Measurements from ENCODE around the gene NAALADL1.

Gene NAALADL1

DNA sequence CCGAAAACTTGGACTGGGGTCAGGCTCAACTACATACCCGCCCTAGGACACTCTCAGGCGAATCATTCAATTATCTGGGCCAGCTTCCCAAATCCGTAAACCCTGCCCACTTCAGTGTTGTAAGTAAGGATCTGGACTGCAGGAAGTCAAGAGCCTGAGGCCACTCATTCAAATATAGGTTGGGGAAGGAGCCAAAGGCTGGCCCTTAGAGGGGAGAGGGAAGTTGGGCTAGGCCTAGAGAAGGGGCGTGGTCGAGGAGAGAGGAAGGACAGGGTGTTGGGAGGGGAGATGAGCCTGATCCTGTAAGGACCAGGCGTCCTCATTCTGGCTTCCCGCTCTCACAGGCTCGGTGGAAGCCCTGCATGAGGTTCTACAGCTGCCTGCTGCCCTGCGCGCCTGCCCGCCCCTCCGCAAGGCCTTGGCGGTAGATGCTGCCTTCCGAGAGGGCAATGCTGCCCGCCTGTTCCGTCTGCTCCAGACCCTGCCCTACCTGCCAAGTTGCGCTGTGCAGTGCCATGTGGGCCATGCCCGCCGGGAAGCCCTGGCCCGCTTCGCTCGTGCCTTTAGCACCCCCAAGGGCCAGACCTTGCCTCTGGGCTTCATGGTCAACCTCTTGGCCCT lies 14.4 kb downstream of the NAALADL1 start:
- no peak overlapping the region for H3K4me3 ChIP-seq (ENCODE audit: insufficient read depth, low read length, poor library complexity, severe bottlenecking)
- H3K79me2 ChIP-seq (ENCODE audit: insufficient read depth, low read length) = peaks cover 14% of the 10 kb centered on the region; the same call in 1 of the 2 replicates
- H3K27ac ChIP-seq (ENCODE audit: low read depth, low read length) = no peak overlapping the region
- H3K36me3 ChIP-seq (ENCODE audit: low read length) = no peaks in the 10 kb centered on the region
- no peak overlapping the region for H2AFZ ChIP-seq (ENCODE audit: low read depth, low read length, severe bottlenecking)
- no peak overlapping the region for H3K9ac ChIP-seq (ENCODE audit: low read length)
- no peaks in the 10 kb centered on the region; the same call in 1 of the 2 replicates for H3F3A ChIP-seq (ENCODE audit: insufficient read depth)
- no peak for TF ChIP-seq EZH2phosphoT487 (conservative IDR thresholded peaks at IDR 0.05; ENCODE audit: low read length)
- TF ChIP-seq, protein P1, sequence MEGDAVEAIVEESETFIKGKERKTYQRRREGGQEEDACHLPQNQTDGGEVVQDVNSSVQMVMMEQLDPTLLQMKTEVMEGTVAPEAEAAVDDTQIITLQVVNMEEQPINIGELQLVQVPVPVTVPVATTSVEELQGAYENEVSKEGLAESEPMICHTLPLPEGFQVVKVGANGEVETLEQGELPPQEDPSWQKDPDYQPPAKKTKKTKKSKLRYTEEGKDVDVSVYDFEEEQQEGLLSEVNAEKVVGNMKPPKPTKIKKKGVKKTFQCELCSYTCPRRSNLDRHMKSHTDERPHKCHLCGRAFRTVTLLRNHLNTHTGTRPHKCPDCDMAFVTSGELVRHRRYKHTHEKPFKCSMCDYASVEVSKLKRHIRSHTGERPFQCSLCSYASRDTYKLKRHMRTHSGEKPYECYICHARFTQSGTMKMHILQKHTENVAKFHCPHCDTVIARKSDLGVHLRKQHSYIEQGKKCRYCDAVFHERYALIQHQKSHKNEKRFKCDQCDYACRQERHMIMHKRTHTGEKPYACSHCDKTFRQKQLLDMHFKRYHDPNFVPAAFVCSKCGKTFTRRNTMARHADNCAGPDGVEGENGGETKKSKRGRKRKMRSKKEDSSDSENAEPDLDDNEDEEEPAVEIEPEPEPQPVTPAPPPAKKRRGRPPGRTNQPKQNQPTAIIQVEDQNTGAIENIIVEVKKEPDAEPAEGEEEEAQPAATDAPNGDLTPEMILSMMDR (IDR thresholded peaks at IDR 0.05; ENCODE audit: insufficient read depth, low read length, poor library complexity, severe bottlenecking) = no peak
- no peaks in the 10 kb centered on the region for H3K27me3 ChIP-seq (ENCODE audit: low read length)
- H3K9me3 ChIP-seq (ENCODE audit: insufficient read depth, low read length) = no peaks in the 10 kb centered on the region
- H3K9me2 ChIP-seq (replicated peaks; ENCODE audit: insufficient read depth, low read length) = no peaks in the 10 kb centered on the region
- H4K20me1 ChIP-seq (ENCODE audit: low read depth, low read length) = no peaks in the 10 kb centered on the region
- H3K4me2 ChIP-seq (ENCODE audit: low read depth, low read length, poor library complexity, severe bottlenecking) = no peak overlapping the region

DNA sequence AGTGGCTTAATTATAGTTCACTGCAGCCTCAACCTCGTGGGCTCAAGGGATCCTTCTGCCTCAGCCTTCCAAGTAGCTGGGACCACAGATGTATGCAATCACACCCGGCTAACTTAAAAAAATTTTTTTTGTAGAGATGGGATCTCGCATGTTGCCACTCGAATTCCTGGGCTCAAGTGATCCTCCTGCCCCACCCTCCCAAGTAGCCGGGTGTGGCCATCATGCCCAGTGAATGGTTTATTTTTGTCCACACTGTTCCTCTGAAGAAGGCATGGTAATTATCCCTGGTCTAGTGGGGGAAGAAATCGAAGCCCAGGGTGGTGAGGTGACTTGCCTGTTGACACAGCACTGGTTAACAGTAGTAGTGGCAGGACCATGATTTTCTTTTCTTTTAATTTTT lies 15.5 kb downstream of the NAALADL1 start:
- H3K36me3 ChIP-seq (ENCODE audit: low read length) = no peaks in the 10 kb centered on the region
- H3F3A ChIP-seq (ENCODE audit: insufficient read depth) = peaks cover 6% of the 10 kb centered on the region
- no peak for TF ChIP-seq EZH2phosphoT487 (conservative IDR thresholded peaks at IDR 0.05; ENCODE audit: low read length)
- TF ChIP-seq, protein P1 (IDR thresholded peaks at IDR 0.05; ENCODE audit: insufficient read depth, low read length, poor library complexity, severe bottlenecking) = no peak
- H3K27me3 ChIP-seq (ENCODE audit: low read length) = no peaks in the 10 kb centered on the region
- H3K9me2 ChIP-seq (replicated peaks; ENCODE audit: insufficient read depth, low read length) = no peaks in the 10 kb centered on the region
- H3K79me2 ChIP-seq (ENCODE audit: insufficient read depth, low read length) = peaks cover 14% of the 10 kb centered on the region; the same call in 1 of the 2 replicates
- no peak overlapping the region for H3K4me3 ChIP-seq (ENCODE audit: insufficient read depth, low read length, poor library complexity, severe bottlenecking)
- H3K4me2 ChIP-seq (ENCODE audit: low read depth, low read length, poor library complexity, severe bottlenecking) = peak overlapping the region; percentile 83
- H3K9me3 ChIP-seq (ENCODE audit: insufficient read depth, low read length) = no peaks in the 10 kb centered on the region
- H4K20me1 ChIP-seq (ENCODE audit: low read depth, low read length) = no peaks in the 10 kb centered on the region
- H3K9ac ChIP-seq (ENCODE audit: low read length) = no peak overlapping the region
- H2AFZ ChIP-seq (ENCODE audit: low read depth, low read length, severe bottlenecking) = no peak overlapping the region
- no peak overlapping the region for H3K27ac ChIP-seq (ENCODE audit: low read depth, low read length)

DNA sequence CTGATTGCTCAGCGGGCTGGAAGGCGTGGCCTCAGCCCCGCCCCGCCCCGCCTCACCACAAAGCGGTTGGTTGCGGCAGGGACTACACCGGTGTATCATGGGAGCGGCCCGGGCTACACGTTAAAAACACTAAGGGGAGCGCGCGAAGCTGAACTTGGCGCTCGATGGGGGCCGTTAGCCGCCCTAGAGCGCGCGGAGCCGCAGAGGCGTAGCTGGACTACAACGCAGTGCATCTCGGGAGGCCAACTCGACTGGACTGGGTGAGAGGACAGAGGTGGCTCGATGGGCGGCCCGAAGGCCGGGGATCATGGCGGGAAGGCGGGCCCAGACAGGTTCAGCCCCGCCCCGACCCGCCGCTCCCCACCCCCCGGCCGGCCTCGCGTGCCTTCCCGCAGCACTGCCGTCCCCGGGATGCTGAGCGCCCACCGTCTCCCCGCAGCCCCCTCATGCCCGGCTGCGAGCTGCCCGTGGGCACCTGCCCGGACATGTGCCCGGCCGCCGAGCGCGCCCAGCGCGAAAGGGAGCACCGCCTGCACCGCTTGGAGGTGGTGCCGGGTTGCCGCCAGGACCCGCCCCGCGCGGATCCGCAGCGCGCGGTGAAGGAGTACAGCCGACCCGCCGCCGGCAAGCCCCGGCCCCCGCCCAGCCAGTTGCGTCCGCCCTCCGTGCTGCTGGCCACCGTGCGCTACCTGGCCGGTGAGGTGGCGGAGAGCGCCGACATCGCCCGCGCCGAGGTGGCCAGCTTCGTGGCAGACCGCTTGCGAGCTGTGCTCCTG lies 17.3 kb downstream of the NAALADL1 start, which contains the start of gene SAC3D1:
SAC3D1 (plus strand) TSS at position 364 of the 776 bp plus-strand sequence; CDS start at position 447, 83 bp downstream.
- Histone ChIP-seq H3K27ac (ENCODE audit: low read depth, low read length) (peak within 1 kb of the TSS; percentile 85), H3K9me2 (replicated peaks; ENCODE audit: insufficient read depth, low read length) (no peaks in the 10 kb centered on the region), H3K4me3 (ENCODE audit: insufficient read depth, low read length, poor library complexity, severe bottlenecking) (peak within 1 kb of the TSS; percentile 87), H3F3A (ENCODE audit: insufficient read depth) (peaks cover 6% of the 10 kb centered on the region), H4K20me1 (ENCODE audit: low read depth, low read length) (no peaks in the 10 kb centered on the region), H3K36me3 (ENCODE audit: low read length) (no peaks in the 10 kb centered on the region), H2AFZ (ENCODE audit: low read depth, low read length, severe bottlenecking) (peak within 1 kb of the TSS; percentile 82), H3K9me3 (ENCODE audit: insufficient read depth, low read length) (no peaks in the 10 kb centered on the region), H3K9ac (ENCODE audit: low read length) (peak within 1 kb of the TSS; percentile 93), H3K79me2 (ENCODE audit: insufficient read depth, low read length) (peaks cover 14% of the 10 kb centered on the region; the same call in 1 of the 2 replicates), H3K4me2 (ENCODE audit: low read depth, low read length, poor library complexity, severe bottlenecking) (peak within 1 kb of the TSS; percentile 83), H3K27me3 (ENCODE audit: low read length) (no peaks in the 10 kb centered on the region)
- TF ChIP-seq, protein P1 (IDR thresholded peaks at IDR 0.05; ENCODE audit: insufficient read depth, low read length, poor library complexity, severe bottlenecking) = no peak
- no peak for TF ChIP-seq EZH2phosphoT487 (conservative IDR thresholded peaks at IDR 0.05; ENCODE audit: low read length)

All from SU-DHL-6 (cell line).